IPS-18a (cell line): ENCODE data around the gene CAMK2B.

Source experiments
- H3K27ac ChIP-seq: one replicate; pipeline ENCODE4 v1.5.1; 2013; ENCODE audit warnings: low read length
- H3K27me3 ChIP-seq: one replicate; pipeline ENCODE4 v1.6.1; 2013; ENCODE audit warnings: mild to moderate bottlenecking, low read length; ENCODE audit not compliant: control insufficient read depth, insufficient read depth
- H3K36me3 ChIP-seq: one replicate; pipeline ENCODE4 v1.6.1; 2013; ENCODE audit warnings: low read depth, low read length; ENCODE audit not compliant: control insufficient read depth
- H3K4me1 ChIP-seq: one replicate; pipeline ENCODE4 v1.6.1; 2013; ENCODE audit warnings: low read depth, low read length; ENCODE audit not compliant: control insufficient read depth
- H3K4me3 ChIP-seq: one replicate; pipeline ENCODE4 v1.5.1; 2013; ENCODE audit warnings: low read length
- H3K9ac ChIP-seq: one replicate; pipeline ENCODE4 v1.6.1; 2013; ENCODE audit warnings: mild to moderate bottlenecking, low read length, moderate library complexity
- H3K9me3 ChIP-seq: one replicate; pipeline ENCODE4 v1.6.1; 2013; ENCODE audit warnings: low read depth, low read length; ENCODE audit not compliant: control insufficient read depth

Gene CAMK2B

DNA sequence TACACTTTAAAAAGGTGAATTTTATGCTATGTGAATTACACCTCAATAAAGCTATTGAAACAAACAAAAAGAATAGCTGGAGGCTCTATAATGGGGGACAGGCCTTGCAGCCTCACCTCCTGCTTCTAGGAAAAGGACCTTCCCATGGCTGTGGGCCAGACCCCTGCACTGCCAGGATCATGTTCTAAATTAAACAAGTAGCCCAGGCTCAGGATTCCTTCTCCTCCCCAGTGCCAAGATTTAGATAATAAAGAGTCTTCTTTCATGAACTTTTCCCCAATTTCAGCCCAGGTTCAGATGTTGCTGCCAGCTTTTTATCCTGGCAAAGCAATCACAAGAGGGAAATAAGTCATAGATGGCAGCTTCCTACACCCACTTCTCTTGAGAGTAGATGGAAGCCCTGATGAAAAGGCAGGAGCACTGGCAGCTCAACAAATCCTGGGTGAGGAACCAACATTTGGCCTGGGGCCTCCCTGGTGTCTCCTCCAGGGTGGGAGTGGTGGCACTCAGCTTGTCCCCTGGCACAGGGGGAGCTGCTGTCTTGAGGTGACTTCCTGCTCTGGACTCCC, 22.2 kb upstream of the CAMK2B start:
- H3K9ac ChIP-seq: no peak overlapping the region
- no peaks in the 10 kb centered on the region for H3K4me1 ChIP-seq
- H3K27ac ChIP-seq: no peak overlapping the region
- no peak overlapping the region for H3K4me3 ChIP-seq
- no peaks in the 10 kb centered on the region for H3K27me3 ChIP-seq
- H3K9me3 ChIP-seq: no peaks in the 10 kb centered on the region
- H3K36me3 ChIP-seq: no peaks in the 10 kb centered on the region

GRCh38 chr7:44346063-44346462, 20.7 kb upstream of the CAMK2B start:
- no peak overlapping the region for H3K27ac ChIP-seq
- no peaks in the 10 kb centered on the region for H3K36me3 ChIP-seq
- H3K9ac ChIP-seq: no peak overlapping the region
- no peak overlapping the region for H3K4me3 ChIP-seq
- H3K4me1 ChIP-seq: no peaks in the 10 kb centered on the region
- H3K9me3 ChIP-seq: no peaks in the 10 kb centered on the region
- no peaks in the 10 kb centered on the region for H3K27me3 ChIP-seq

- Histone ChIP-seq H3K27ac (no peak overlapping the region), H3K27me3 (no peaks in the 10 kb centered on the region), H3K9ac (no peak overlapping the region), H3K4me3 (no peak overlapping the region), H3K4me1 (no peaks in the 10 kb centered on the region), H3K9me3 (no peaks in the 10 kb centered on the region), H3K36me3 (no peaks in the 10 kb centered on the region)
Measured at GRCh38 chr7:44341401-44341800, 16.0 kb upstream of the CAMK2B start.

- Histone ChIP-seq H3K27me3 (no peaks in the 10 kb centered on the region), H3K9ac (no peak overlapping the region), H3K27ac (no peak overlapping the region), H3K4me1 (no peaks in the 10 kb centered on the region), H3K9me3 (no peaks in the 10 kb centered on the region), H3K4me3 (no peak overlapping the region), H3K36me3 (no peaks in the 10 kb centered on the region)
Measured at GRCh38 chr7:44338600-44338999, 13.2 kb upstream of the CAMK2B start.

- Histone ChIP-seq H3K4me1 (no peaks in the 10 kb centered on the region), H3K36me3 (no peaks in the 10 kb centered on the region), H3K27ac (no peak overlapping the region), H3K9me3 (no peaks in the 10 kb centered on the region), H3K27me3 (no peaks in the 10 kb centered on the region), H3K9ac (no peak overlapping the region), H3K4me3 (no peak overlapping the region)
Measured at GRCh38 chr7:44336491-44336890, 11.1 kb upstream of the CAMK2B start.

GRCh38 chr7:44335184-44335583, 9.8 kb upstream of the CAMK2B start:
- Histone ChIP-seq H3K36me3 (no peaks in the 10 kb centered on the region), H3K27me3 (no peaks in the 10 kb centered on the region), H3K4me3 (no peak overlapping the region), H3K9me3 (no peaks in the 10 kb centered on the region), H3K4me1 (no peaks in the 10 kb centered on the region), H3K9ac (no peak overlapping the region), H3K27ac (no peak overlapping the region)

DNA sequence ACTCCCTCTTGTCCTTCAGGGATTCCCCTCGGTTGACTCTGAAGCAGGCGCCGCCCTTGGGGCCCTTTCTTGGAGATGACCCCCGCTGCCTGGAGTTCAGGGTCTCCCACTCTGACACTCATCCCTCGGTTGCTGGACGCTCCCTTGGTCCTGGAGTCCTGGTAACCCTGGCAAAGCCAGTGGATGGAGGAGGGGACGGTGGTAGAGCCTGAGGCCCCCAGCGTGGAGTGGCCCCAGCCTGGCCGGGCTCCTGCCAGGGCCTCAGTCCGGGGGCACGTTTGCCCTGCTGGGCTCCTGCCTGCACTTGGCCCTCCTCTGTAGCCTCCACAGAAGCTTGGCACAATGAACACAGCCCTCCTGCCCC, 9.3 kb upstream of the CAMK2B start:
- H3K27me3 ChIP-seq: no peaks in the 10 kb centered on the region
- no peak overlapping the region for H3K4me3 ChIP-seq
- H3K27ac ChIP-seq: no peak overlapping the region
- no peaks in the 10 kb centered on the region for H3K9me3 ChIP-seq
- no peaks in the 10 kb centered on the region for H3K36me3 ChIP-seq
- H3K4me1 ChIP-seq: no peaks in the 10 kb centered on the region
- H3K9ac ChIP-seq: no peak overlapping the region

- Histone ChIP-seq H3K9me3 (no peaks in the 10 kb centered on the region), H3K27ac (no peak overlapping the region), H3K27me3 (no peaks in the 10 kb centered on the region), H3K4me3 (no peak overlapping the region), H3K9ac (no peak overlapping the region), H3K36me3 (no peaks in the 10 kb centered on the region), H3K4me1 (no peaks in the 10 kb centered on the region)
Measured at GRCh38 chr7:44333911-44334733, 8.7 kb upstream of the CAMK2B start.

DNA sequence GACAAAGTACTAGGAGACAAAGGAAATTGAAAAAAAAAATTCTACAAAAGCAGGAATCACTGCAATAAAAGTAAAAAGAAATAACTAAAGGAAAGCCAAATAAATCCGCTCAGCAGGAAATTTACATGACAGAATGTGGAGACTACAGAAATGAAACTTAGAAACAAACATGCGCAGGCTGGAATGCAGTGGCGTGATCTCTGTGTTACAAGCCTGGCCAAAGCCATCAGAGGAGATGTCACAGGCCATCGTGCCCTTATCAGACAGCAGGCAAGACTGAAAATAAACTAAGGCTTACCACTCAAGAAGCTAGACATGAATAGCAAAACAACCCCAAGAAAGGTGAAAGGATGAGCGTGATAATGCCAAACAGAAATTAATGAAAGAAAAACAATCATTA, 6.3 kb upstream of the CAMK2B start:
- Histone ChIP-seq H3K27me3 (peaks cover 14% of the 10 kb centered on the region), H3K4me1 (no peaks in the 10 kb centered on the region), H3K9me3 (no peaks in the 10 kb centered on the region), H3K36me3 (no peaks in the 10 kb centered on the region), H3K4me3 (no peak overlapping the region), H3K27ac (no peak overlapping the region), H3K9ac (no peak overlapping the region)

- Histone ChIP-seq H3K27ac (no peak overlapping the region), H3K27me3 (peaks cover 24% of the 10 kb centered on the region), H3K9me3 (no peaks in the 10 kb centered on the region), H3K4me3 (no peak overlapping the region), H3K9ac (no peak overlapping the region), H3K4me1 (no peaks in the 10 kb centered on the region), H3K36me3 (no peaks in the 10 kb centered on the region)
Measured at GRCh38 chr7:44330331-44330730, 4.9 kb upstream of the CAMK2B start.

GRCh38 chr7:44329888-44330287, 4.5 kb upstream of the CAMK2B start:
- no peaks in the 10 kb centered on the region for H3K9me3 ChIP-seq
- no peaks in the 10 kb centered on the region for H3K4me1 ChIP-seq
- no peak overlapping the region for H3K9ac ChIP-seq
- H3K27me3 ChIP-seq: peaks cover 25% of the 10 kb centered on the region
- no peaks in the 10 kb centered on the region for H3K36me3 ChIP-seq
- H3K27ac ChIP-seq: no peak overlapping the region
- H3K4me3 ChIP-seq: no peak overlapping the region

- no peaks in the 10 kb centered on the region for H3K9me3 ChIP-seq
- H3K9ac ChIP-seq: no peak overlapping the region
- H3K36me3 ChIP-seq: no peaks in the 10 kb centered on the region
- H3K4me1 ChIP-seq: no peaks in the 10 kb centered on the region
- no peak overlapping the region for H3K4me3 ChIP-seq
- no peak overlapping the region for H3K27ac ChIP-seq
- H3K27me3 ChIP-seq: peaks cover 33% of the 10 kb centered on the region
Measured at GRCh38 chr7:44329081-44329480, 3.7 kb upstream of the CAMK2B start.
